Type B pancreatic cell (in vitro differentiated cells): Measurements from ENCODE around the gene ITCH. TPM values are rescaled to one million over a fixed set of nuclear protein-coding genes. Genes with fewer than 3 reads are reported as not detected.
"Not testable (repeated sequence)": the region's sequence is repeated elsewhere in the genome, so short reads cannot be mapped to it uniquely, and the experiment has no call there.

ENCODE experiments used
- DNase-seq: peaks from one replicate; pipeline ENCODE4 v3.0.0; 2021; ENCODE audit warnings: mixed read lengths; ENCODE audit not compliant: unreplicated experiment; ENCODE audit errors: extremely low spot score
- H3K27ac Mint-ChIP-seq: 2 replicates; pipeline ENCODE4 v1.8.0; 2021; ENCODE audit warnings: mild to moderate bottlenecking, mixed read lengths
- H3K27me3 Mint-ChIP-seq: 2 replicates; pipeline ENCODE4 v1.8.0; 2021; ENCODE audit warnings: mixed read lengths
- H3K36me3 Mint-ChIP-seq: 2 replicates; pipeline ENCODE4 v1.8.0; 2021; ENCODE audit warnings: mixed read lengths
- H3K4me1 Mint-ChIP-seq: one replicate; pipeline ENCODE4 v1.8.0; 2021; ENCODE audit warnings: mixed read lengths; ENCODE audit not compliant: unreplicated experiment
- H3K4me3 Mint-ChIP-seq: 2 replicates; pipeline ENCODE4 v1.8.0; 2021; ENCODE audit warnings: mild to moderate bottlenecking, mixed read lengths
- H3K9me3 Mint-ChIP-seq: 2 replicates; pipeline ENCODE4 v1.8.0; 2021; ENCODE audit warnings: mixed read lengths
- total RNA-seq: library from RNA; stranded (reverse); gene quantifications from 2 replicates; pipeline ENCODE4 v1.2.1, GENCODE V29; 2021; ENCODE audit warnings: low replicate concordance
- TF ChIP-seq, protein P1 (sequence below): fragments of 200-600 bp; sonication (generic); conservative IDR thresholded peaks from 2 replicates; pipeline ENCODE4 v1.5.0; 2021; ENCODE audit warnings: antibody characterized with exemption, mild to moderate bottlenecking

The ITCH gene
- total RNA-seq, 1 donor from 2014 or later: 77.2 TPM

DNA sequence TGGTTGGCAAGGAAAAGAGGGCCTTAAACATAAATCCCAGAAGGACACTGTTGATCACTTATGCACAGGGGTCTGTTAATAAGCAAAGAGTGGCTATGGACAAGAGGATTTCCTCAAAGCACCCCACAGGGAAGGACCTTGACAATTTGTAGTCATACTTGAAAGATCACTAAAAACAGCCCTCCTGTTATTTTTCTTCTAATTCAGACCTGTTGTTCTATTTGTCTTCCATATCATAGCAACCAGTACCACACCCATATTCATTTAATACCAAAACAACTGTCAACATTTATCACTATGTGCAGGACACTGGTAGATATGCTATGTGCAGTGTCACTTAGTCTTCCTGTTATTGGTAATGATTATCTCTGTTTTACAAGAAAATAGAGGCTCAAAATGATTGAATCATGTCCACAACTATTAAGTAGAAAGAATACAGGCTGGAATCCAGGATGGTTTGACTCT is 149.9 kb downstream of the ITCH start:
- H3K27ac Mint-ChIP-seq: peak overlapping the region; percentile 89
- DNase-seq: no peak
- peak overlapping the region; percentile 80 for H3K4me3 Mint-ChIP-seq
- H3K36me3 Mint-ChIP-seq: peaks cover 11% of the 10 kb centered on the region
- no peaks in the 10 kb centered on the region for H3K27me3 Mint-ChIP-seq
- peaks cover 33% of the 10 kb centered on the region for H3K4me1 Mint-ChIP-seq
- TF ChIP-seq, protein P1, sequence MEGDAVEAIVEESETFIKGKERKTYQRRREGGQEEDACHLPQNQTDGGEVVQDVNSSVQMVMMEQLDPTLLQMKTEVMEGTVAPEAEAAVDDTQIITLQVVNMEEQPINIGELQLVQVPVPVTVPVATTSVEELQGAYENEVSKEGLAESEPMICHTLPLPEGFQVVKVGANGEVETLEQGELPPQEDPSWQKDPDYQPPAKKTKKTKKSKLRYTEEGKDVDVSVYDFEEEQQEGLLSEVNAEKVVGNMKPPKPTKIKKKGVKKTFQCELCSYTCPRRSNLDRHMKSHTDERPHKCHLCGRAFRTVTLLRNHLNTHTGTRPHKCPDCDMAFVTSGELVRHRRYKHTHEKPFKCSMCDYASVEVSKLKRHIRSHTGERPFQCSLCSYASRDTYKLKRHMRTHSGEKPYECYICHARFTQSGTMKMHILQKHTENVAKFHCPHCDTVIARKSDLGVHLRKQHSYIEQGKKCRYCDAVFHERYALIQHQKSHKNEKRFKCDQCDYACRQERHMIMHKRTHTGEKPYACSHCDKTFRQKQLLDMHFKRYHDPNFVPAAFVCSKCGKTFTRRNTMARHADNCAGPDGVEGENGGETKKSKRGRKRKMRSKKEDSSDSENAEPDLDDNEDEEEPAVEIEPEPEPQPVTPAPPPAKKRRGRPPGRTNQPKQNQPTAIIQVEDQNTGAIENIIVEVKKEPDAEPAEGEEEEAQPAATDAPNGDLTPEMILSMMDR: no peak
- H3K9me3 Mint-ChIP-seq: no peaks in the 10 kb centered on the region

DNA sequence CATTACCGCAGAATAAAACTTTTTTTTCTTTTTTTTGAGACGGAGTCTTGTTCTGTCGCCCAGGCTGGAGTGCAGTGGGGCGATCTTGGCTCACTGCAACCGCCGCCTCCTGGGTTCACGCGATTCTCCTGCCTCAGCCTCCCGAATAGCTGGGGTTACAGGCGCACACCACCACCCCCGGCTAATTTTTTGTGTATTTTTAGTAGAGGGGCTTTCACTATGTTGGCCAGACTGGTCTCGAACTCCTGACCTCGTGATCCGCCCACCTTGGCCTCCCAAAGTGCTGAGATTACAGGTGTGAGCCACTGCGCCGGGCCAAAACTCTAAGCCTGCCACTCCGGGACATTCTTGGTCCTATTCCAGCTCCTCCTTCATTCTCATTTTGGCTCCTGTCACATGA is 151.0 kb downstream of the ITCH start:
- not testable (repeated sequence) for H3K27me3 Mint-ChIP-seq, H3K4me3 Mint-ChIP-seq
- H3K27ac Mint-ChIP-seq: peak overlapping the region; percentile 100

DNA sequence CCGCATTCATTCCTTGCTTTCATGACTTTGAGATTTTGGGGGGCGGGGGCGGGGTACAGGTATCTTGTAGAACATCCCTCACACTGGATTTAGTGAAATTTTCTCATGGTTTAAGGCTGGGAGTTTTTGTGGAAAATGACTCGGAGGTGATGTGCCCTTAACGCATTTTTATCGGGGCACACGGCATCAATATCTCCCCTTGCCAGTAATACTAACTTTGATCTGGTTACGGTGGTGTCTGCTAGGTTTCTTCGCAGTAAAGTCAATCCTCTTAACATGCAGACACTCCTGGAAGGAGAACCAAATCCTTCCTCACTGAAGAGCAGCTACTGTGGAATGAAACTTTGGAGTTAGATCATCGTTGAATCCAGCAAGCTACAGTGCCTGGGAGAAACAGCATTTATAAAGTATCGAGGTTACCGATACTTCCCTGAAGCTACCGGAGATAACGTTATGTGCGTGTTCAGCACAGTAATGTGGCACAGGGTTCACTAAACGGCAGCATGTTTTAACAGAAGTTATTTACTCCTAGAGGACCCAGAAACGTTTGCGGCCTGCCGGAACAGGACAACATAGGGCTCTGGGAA is 151.9 kb downstream of the ITCH start:
- no peaks in the 10 kb centered on the region for H3K27me3 Mint-ChIP-seq
- peaks cover 15% of the 10 kb centered on the region for H3K36me3 Mint-ChIP-seq
- peak overlapping the region; percentile 100 for H3K27ac Mint-ChIP-seq
- no peak for DNase-seq
- TF ChIP-seq, protein P1: no peak
- H3K4me1 Mint-ChIP-seq: peaks cover 40% of the 10 kb centered on the region
- no peaks in the 10 kb centered on the region for H3K9me3 Mint-ChIP-seq
- peak overlapping the region; percentile 99 for H3K4me3 Mint-ChIP-seq

More for the DNA sequence above, 151.0 kb downstream of the ITCH start:
- Mint-ChIP-seq H3K4me1 (peaks cover 40% of the 10 kb centered on the region), H3K36me3 (peaks cover 11% of the 10 kb centered on the region)
- H3K9me3 Mint-ChIP-seq: not testable (repeated sequence)
- DNase-seq: peak; percentile 50

DNA sequence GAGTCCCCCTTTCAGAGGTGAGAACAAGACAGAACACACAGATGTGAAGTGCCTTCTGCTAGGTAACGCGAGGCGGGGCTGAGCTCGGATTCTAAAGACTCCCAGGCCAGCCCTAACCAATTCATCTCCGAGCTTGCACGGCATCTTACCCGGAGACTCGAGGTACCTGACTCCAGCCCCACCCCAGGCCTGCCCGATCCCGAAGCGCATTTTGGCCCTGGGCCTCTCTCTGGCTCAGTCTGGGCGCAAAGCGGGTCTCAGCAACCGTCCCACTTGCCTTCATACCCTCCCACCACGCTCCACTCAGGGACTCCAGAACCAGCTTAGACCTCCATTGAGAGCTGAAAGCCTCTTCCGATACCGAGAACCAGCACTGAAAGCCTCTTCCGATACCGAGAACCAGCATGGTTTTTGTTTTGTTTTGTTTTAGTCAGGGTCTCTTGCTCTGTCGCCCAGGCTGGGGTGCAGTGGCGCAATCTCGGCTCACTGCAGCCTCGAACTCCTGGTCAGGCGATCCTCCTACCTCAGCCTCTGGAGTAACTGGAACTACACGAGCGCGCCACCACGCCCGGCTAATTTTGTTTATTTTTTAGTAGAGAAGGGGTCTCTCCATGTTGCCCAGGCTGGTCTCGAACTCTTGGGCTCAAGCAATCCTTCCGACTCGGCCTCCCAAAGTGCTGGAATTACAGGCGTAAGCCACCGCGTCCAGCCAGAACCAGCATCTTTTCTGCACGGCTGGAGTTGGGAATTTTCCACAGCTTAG is 152.6 kb downstream of the ITCH start:
- H3K27ac Mint-ChIP-seq: peak overlapping the region; percentile 100
- H3K9me3 Mint-ChIP-seq: no peaks in the 10 kb centered on the region
- peak; percentile 87 for DNase-seq
- peak overlapping the region; percentile 99 for H3K4me3 Mint-ChIP-seq
- peaks cover 18% of the 10 kb centered on the region for H3K36me3 Mint-ChIP-seq
- TF ChIP-seq, protein P1: no peak
- H3K4me1 Mint-ChIP-seq: peaks cover 40% of the 10 kb centered on the region
- H3K27me3 Mint-ChIP-seq: no peaks in the 10 kb centered on the region

DNA sequence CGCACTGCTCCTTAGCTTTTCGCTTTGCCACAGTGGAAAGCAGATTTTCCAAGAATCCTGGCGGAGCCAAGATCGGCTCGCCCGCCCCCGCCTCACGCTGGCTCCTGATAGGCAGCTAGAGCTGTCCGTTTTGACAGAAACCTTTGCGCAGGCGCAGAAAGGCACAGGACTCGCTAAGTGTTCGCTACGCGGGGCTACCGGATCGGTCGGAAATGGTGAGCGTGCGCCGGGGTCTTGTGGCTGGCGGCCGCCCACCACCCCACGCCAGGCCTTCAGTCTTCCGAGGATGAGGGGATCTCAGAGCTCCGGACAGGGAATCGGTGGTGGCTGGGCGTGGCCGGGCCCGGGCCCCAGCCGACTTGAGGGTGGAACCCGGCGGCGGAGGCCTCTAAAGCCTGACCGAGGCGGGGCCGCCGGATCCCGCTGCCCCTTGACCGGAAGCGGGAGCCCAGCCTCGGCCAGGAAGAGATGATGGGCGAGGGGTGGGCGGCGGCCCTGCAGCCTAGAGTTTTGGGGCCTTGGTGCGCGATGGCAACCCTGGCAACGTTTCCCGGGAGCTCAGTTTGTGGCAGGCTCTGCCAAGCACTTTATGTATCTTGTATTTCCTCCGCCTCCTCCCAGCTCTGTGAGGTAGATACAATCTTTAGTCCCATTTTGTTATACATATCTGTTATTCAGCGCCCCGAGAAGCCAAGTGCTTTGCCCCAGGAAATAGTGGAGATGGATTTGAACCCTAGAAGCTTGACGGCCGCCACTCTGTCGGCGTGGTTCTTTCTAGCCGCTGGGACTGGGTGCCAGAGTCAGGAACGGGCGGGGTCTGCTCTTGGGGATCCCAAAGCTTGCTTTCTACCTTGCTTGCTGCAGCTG is 153.4 kb downstream of the ITCH start, which contains the start of gene DYNLRB1:
DYNLRB1 (plus strand) TSS at position 176 of the 867 bp plus-strand sequence; CDS start at position 213, 37 bp downstream.
- H3K9me3 Mint-ChIP-seq: no peaks in the 10 kb centered on the region
- H3K27me3 Mint-ChIP-seq: no peaks in the 10 kb centered on the region

More for the DNA sequence above, 153.4 kb downstream of the ITCH start, which contains the start of gene DYNLRB1:
- peaks cover 18% of the 10 kb centered on the region for H3K36me3 Mint-ChIP-seq
- peak; percentile 100 for DNase-seq
- peak within 1 kb of the TSS; percentile 99 for H3K4me3 Mint-ChIP-seq
- H3K4me1 Mint-ChIP-seq: peaks cover 40% of the 10 kb centered on the region
- TF ChIP-seq, protein P1: no peak
- H3K27ac Mint-ChIP-seq: peak within 1 kb of the TSS; percentile 100
